ENCODE data around the gene ARHGEF4. TPM values are rescaled to one million over a fixed set of nuclear protein-coding genes. Genes with fewer than 3 reads are reported as not detected.

The ARHGEF4 gene
- total RNA-seq, 1 donor from 2014 or later: 74.8 TPM

DNA sequence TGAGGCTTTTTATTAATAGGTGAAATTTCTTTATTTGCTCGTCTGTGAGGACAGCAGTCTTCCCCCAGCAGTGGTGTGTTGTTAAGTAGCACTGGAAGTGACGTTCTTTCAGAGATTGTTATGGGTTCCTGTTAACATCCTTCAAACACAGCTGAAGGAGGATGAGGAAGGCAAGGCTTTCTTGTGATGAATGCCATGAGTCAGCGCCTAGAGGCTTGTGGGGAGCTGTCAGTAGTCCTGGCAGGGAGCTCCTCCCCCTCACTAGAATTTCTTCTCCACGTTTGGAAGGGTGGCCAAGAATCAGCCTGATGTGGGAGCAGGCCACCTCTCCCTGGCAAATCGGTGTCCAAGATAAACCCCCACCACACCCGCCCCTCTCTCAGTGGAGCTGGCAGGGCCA lies 113.2 kb downstream of the ARHGEF4 start:
- Histone ChIP-seq H3K27me3 (ENCODE audit: control insufficient read depth, insufficient read depth, low read length) (no peaks in the 10 kb centered on the region), H3K36me3 (ENCODE audit: control insufficient read depth, insufficient read depth, low read length) (peaks cover 14% of the 10 kb centered on the region), H3K4me3 (ENCODE audit: low read depth, low read length) (no peak overlapping the region)
- TF ChIP-seq, protein P1, sequence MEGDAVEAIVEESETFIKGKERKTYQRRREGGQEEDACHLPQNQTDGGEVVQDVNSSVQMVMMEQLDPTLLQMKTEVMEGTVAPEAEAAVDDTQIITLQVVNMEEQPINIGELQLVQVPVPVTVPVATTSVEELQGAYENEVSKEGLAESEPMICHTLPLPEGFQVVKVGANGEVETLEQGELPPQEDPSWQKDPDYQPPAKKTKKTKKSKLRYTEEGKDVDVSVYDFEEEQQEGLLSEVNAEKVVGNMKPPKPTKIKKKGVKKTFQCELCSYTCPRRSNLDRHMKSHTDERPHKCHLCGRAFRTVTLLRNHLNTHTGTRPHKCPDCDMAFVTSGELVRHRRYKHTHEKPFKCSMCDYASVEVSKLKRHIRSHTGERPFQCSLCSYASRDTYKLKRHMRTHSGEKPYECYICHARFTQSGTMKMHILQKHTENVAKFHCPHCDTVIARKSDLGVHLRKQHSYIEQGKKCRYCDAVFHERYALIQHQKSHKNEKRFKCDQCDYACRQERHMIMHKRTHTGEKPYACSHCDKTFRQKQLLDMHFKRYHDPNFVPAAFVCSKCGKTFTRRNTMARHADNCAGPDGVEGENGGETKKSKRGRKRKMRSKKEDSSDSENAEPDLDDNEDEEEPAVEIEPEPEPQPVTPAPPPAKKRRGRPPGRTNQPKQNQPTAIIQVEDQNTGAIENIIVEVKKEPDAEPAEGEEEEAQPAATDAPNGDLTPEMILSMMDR (IDR thresholded peaks at IDR 0.05; ENCODE audit: insufficient read depth, low read length, severe bottlenecking): no peak
- FAIRE-seq (no peak), DNase-seq (ENCODE audit: low read depth) (peak; percentile 63)

DNA sequence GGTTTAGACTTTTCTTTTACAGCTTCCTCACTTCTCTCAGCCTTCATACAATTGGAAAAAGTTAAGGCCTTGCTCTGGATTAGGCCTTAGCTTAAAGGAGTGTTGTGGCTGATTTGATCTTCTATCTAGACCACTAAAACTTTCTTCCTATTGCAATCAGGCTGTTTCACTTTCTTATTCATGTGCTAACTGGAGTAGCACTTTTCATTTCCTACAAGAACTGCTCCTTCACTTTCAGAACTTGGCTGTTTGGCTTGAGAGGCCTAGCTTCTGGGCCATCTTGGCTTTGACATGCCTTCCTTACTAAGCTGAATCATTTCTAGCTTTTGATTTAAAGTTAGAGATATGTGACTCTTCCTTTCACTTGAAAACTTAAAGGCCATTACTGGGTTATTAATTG lies 114.3 kb downstream of the ARHGEF4 start:
- TF ChIP-seq, protein P1 (IDR thresholded peaks at IDR 0.05; ENCODE audit: insufficient read depth, low read length, severe bottlenecking): no peak
- peaks cover 14% of the 10 kb centered on the region for H3K36me3 ChIP-seq (ENCODE audit: control insufficient read depth, insufficient read depth, low read length)
- FAIRE-seq: peak; percentile 36
- no peak for DNase-seq (ENCODE audit: low read depth)
- no peaks in the 10 kb centered on the region for H3K27me3 ChIP-seq (ENCODE audit: control insufficient read depth, insufficient read depth, low read length)
- H3K4me3 ChIP-seq (ENCODE audit: low read depth, low read length): no peak overlapping the region

DNA sequence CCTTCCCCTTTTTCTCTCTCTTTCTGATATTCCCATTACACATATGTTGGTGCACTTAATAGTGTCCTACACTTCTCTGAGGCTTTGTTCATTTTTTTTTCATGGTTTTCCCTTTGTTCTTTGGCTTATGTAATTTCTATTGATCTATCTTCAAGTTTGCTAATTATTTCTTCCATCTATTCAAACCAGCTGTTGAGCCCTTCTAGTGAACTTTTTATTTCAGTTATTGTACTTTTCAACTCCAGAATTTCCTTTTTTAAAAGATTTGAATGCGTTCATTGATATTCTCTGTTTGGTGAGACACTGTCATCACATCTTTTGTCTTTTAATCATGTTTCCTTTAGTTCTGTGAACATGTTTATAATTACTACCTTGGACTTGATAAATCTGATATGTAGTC lies 118.2 kb downstream of the ARHGEF4 start:
- DNase-seq (ENCODE audit: low read depth): no peak
- H3K4me3 ChIP-seq (ENCODE audit: low read depth, low read length): no peak overlapping the region
- FAIRE-seq: no peak

DNA sequence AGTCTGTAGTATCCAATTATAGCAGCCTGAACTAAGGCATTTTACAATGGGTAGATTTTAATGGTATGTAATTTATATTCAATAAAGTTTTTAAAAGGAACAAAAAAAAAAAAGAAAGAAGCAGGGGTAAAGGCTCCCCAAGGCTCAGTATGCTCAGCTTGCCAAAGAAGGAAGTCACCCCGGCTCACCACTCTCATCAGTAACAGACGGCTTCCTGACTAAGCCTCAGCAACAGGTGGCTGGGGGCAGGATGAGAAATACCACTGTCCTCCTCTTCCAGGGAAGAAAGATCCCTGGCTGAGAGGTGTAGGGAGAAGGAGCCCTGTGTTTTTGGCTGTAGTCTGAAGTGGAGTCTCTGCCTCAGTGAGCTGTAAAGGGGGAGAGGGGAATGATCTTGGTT lies 121.2 kb downstream of the ARHGEF4 start:
- TF ChIP-seq, protein P1 (IDR thresholded peaks at IDR 0.05; ENCODE audit: insufficient read depth, low read length, severe bottlenecking): no peak
- H3K36me3 ChIP-seq (ENCODE audit: control insufficient read depth, insufficient read depth, low read length): peaks cover 6% of the 10 kb centered on the region
- no peaks in the 10 kb centered on the region for H3K27me3 ChIP-seq (ENCODE audit: control insufficient read depth, insufficient read depth, low read length)
- H3K4me3 ChIP-seq (ENCODE audit: low read depth, low read length): no peak overlapping the region
- FAIRE-seq: no peak
- no peak for DNase-seq (ENCODE audit: low read depth)

More for the DNA sequence above, 118.2 kb downstream of the ARHGEF4 start:
- TF ChIP-seq, protein P1 (IDR thresholded peaks at IDR 0.05; ENCODE audit: insufficient read depth, low read length, severe bottlenecking): no peak
- H3K27me3 ChIP-seq (ENCODE audit: control insufficient read depth, insufficient read depth, low read length): no peaks in the 10 kb centered on the region
- H3K36me3 ChIP-seq (ENCODE audit: control insufficient read depth, insufficient read depth, low read length): peaks cover 3% of the 10 kb centered on the region

DNA sequence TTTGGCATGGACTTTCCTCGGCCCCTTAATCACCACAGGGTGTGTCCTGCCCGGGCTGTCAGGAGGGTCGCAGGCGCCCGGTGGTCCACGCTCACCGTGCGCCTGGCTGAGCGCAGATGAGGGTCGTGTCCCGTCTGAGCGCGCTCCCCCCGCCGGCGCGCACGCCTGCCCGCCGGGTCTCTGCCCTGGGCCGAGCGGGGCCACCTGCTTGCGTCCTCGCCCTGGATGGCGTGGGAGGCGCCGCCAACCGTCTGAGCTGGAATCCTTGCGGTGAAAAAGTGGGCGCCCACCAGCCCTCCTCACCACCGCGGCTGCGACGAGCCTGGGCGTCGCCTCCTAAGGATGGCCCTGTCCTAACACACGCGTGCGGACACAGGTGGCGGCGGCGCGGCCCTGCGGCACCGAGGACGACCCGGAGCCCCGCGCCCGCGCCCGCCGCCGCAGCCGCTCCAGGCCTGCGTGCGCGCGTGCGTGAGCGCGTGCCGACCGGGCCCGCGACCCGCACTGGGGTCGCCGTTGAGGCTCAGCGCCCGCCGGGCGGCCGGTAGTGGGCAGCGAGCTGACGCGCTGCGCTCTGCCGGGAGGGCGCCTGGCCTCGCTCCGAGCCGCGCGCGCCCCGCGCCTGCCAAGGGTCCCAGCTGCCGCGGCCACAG lies 126.6 kb downstream of the ARHGEF4 start:
- TF ChIP-seq, protein P1 (IDR thresholded peaks at IDR 0.05; ENCODE audit: insufficient read depth, low read length, severe bottlenecking): no peak
- no peaks in the 10 kb centered on the region for H3K27me3 ChIP-seq (ENCODE audit: control insufficient read depth, insufficient read depth, low read length)
- H3K36me3 ChIP-seq (ENCODE audit: control insufficient read depth, insufficient read depth, low read length): peaks cover 9% of the 10 kb centered on the region

More for the DNA sequence above, 126.6 kb downstream of the ARHGEF4 start:
- no peak for DNase-seq (ENCODE audit: low read depth)
- peak overlapping the region; percentile 14 for H3K4me3 ChIP-seq (ENCODE audit: low read depth, low read length)
- no peak for FAIRE-seq
